ENCODE results near the gene RNF167.

- TF ChIP-seq CTCF (IDR thresholded peaks at IDR 0.05) (no peak), POLR2A (IDR thresholded peaks at IDR 0.05) (no peak)
These were observed 4.1 kb downstream of the RNF167 start for GRCh38 chr17:4944163-4944553.
